Progenitor cell of endocrine pancreas (in vitro differentiated cells): Measurements from ENCODE around the gene CCZ1. TPM values are rescaled to one million over a fixed set of nuclear protein-coding genes. Genes with fewer than 3 reads are reported as not detected.
"Not testable (repeated sequence)": the region's sequence is repeated elsewhere in the genome, so short reads cannot be mapped to it uniquely, and the experiment has no call there.

ENCODE experiments used
- DNase-seq: peaks from one replicate; pipeline ENCODE4 v3.0.0; 2021; ENCODE audit warnings: low spot score; ENCODE audit not compliant: unreplicated experiment
- H3K27ac Mint-ChIP-seq: 2 replicates; pipeline ENCODE4 v1.8.0; 2021; ENCODE audit warnings: mild to moderate bottlenecking, moderate library complexity, mixed read lengths
- H3K27me3 Mint-ChIP-seq: 2 replicates; pipeline ENCODE4 v1.8.0; 2021; ENCODE audit warnings: mixed read lengths
- H3K36me3 Mint-ChIP-seq: 2 replicates; pipeline ENCODE4 v1.8.0; 2022; ENCODE audit warnings: mixed read lengths; ENCODE audit not compliant: insufficient read depth
- H3K4me1 Mint-ChIP-seq: 2 replicates; pipeline ENCODE4 v1.8.0; 2021; ENCODE audit warnings: low read depth, mixed read lengths
- H3K4me3 Mint-ChIP-seq: 2 replicates; pipeline ENCODE4 v1.8.0; 2021; ENCODE audit warnings: low read depth, mild to moderate bottlenecking, moderate library complexity, mixed read lengths
- H3K9me3 Mint-ChIP-seq: 2 replicates; pipeline ENCODE4 v1.8.0; 2021; ENCODE audit warnings: low read depth, mixed read lengths
- CTCF ChIP-seq: fragments of 200-600 bp; sonication (generic); IDR thresholded peaks from one replicate; pipeline ENCODE4 v1.5.0; 2021; ENCODE audit warnings: antibody characterized with exemption, mild to moderate bottlenecking; ENCODE audit not compliant: unreplicated experiment
- long read RNA-seq: library from polyadenylated mRNA; unstranded; transcript quantifications from one replicate; pipeline ENCODE4 v2.0.0, GENCODE V29; 2020
- total RNA-seq: library from RNA; stranded (reverse); gene quantifications from 2 replicates; pipeline ENCODE4 v1.2.1, GENCODE V29; 2021

CCZ1 gene
- 103 and 110 TPM in 2 replicates for total RNA-seq
- long read RNA-seq, transcript CCZ1-201 (15 exons, 1,802 nt): major isoform, 16 of 23 reads
- long read RNA-seq, partial matches to known transcripts: 3 of 23 reads
- long read RNA-seq, other reads (novel, unspliced or antisense): 3 of 23 reads

- peak within 1 kb of the TSS; percentile 79 for H3K4me3 Mint-ChIP-seq
- TF ChIP-seq CTCF: peak; percentile 31
- not testable (repeated sequence) for H3K36me3 Mint-ChIP-seq, H3K4me1 Mint-ChIP-seq, H3K9me3 Mint-ChIP-seq, H3K27me3 Mint-ChIP-seq
- peak within 1 kb of the TSS; percentile 92 for H3K27ac Mint-ChIP-seq
- peak; percentile 43 for DNase-seq
Measured at GRCh38 chr7:5898480-5899224, at the start of gene CCZ1. TSS of gene CCZ1 (plus strand) at chr7:5898733. CDS start at chr7:5898800, 67 bp downstream.

GRCh38 chr7:5850944-5851343, 47.6 kb upstream of the CCZ1 start:
- H3K9me3 Mint-ChIP-seq: no peaks in the 10 kb centered on the region
- H3K27me3 Mint-ChIP-seq: no peaks in the 10 kb centered on the region
- H3K36me3 Mint-ChIP-seq: peaks cover 1% of the 10 kb centered on the region
- H3K4me3 Mint-ChIP-seq: no peak overlapping the region
- H3K27ac Mint-ChIP-seq: peak overlapping the region; percentile 18
- no peak for DNase-seq
- TF ChIP-seq CTCF: no peak
- H3K4me1 Mint-ChIP-seq: no peaks in the 10 kb centered on the region

- Mint-ChIP-seq H3K4me1 (no peaks in the 10 kb centered on the region), H3K36me3 (no peaks in the 10 kb centered on the region), H3K4me3 (no peak overlapping the region), H3K9me3 (no peaks in the 10 kb centered on the region), H3K27me3 (no peaks in the 10 kb centered on the region), H3K27ac (no peak overlapping the region)
- DNase-seq: no peak
- TF ChIP-seq CTCF: no peak
Measured at GRCh38 chr7:5854738-5855137, 43.8 kb upstream of the CCZ1 start.

GRCh38 chr7:5857041-5857575, 41.4 kb upstream of the CCZ1 start:
- DNase-seq, H3K36me3 Mint-ChIP-seq, H3K27ac Mint-ChIP-seq, H3K9me3 Mint-ChIP-seq, H3K4me3 Mint-ChIP-seq, H3K27me3 Mint-ChIP-seq, H3K4me1 Mint-ChIP-seq: not testable (repeated sequence)

- not testable (repeated sequence) for H3K27ac Mint-ChIP-seq, DNase-seq, H3K9me3 Mint-ChIP-seq, H3K36me3 Mint-ChIP-seq, H3K4me1 Mint-ChIP-seq, H3K4me3 Mint-ChIP-seq, H3K27me3 Mint-ChIP-seq
Measured at GRCh38 chr7:5858494-5858893, 40.0 kb upstream of the CCZ1 start.

- H3K27me3 Mint-ChIP-seq, H3K9me3 Mint-ChIP-seq, DNase-seq, H3K4me3 Mint-ChIP-seq, H3K27ac Mint-ChIP-seq, H3K36me3 Mint-ChIP-seq, H3K4me1 Mint-ChIP-seq: not testable (repeated sequence)
Measured at GRCh38 chr7:5861281-5861680, 37.3 kb upstream of the CCZ1 start.

GRCh38 chr7:5862753-5863366, 35.7 kb upstream of the CCZ1 start:
- not testable (repeated sequence) for H3K9me3 Mint-ChIP-seq, H3K36me3 Mint-ChIP-seq, DNase-seq, H3K4me3 Mint-ChIP-seq, H3K27ac Mint-ChIP-seq, H3K27me3 Mint-ChIP-seq, H3K4me1 Mint-ChIP-seq

- H3K4me1 Mint-ChIP-seq, DNase-seq, H3K9me3 Mint-ChIP-seq, H3K27me3 Mint-ChIP-seq, H3K27ac Mint-ChIP-seq, H3K4me3 Mint-ChIP-seq, H3K36me3 Mint-ChIP-seq: not testable (repeated sequence)
Measured at GRCh38 chr7:5865279-5865931, 33.1 kb upstream of the CCZ1 start.
